ENCODE measurements around the gene CCT8L2.
"Not testable (repeated sequence)": the region's sequence is repeated elsewhere in the genome, so short reads cannot be mapped to it uniquely, and the experiment has no call there.

Gene CCT8L2

DNA sequence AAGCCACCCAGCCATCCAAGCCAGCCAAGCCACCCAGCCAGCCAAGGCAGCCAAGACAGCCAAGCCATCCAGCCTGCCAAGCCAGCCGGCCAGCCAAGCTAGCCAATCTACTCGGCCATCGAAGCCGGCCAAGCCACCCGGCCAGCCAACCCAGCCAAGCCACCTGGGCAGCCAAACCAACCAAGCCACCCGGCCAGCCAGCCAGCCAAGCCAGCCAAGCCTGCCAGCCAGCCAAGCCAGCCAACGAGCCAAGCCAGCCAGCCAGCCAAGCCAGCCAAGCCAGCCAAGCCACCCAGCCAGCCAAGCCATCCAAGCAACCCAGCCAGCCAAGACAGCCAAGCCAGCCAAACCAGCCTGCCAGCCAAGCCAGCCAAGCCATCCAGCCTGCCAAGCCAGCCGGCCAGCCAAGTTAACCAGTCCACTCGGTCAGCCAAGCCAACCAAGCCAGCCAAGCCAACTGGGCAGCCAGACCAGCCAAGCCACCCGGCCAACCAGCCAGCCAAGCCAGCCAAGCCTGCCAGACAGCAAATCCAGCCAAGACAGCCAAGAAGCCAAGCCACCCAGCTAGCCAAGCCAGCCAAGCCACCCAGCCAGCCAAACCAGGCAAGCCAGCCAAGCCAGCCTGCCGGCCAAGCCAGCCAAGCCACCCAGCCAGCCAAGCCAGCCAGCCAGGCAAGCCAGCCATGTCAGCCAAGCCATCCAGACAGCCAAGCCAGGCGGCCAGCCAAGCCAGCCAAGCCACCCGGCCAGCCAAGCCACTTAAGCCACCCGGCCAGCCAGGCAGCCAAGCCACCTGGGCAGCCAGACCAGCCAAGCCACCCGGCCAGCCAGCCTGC is 26.8 kb downstream of the CCT8L2 start:
- H3K9me3 ChIP-seq (ENCODE audit: insufficient read depth, low read length, severe bottlenecking); DNase-seq: not testable (repeated sequence)

DNA sequence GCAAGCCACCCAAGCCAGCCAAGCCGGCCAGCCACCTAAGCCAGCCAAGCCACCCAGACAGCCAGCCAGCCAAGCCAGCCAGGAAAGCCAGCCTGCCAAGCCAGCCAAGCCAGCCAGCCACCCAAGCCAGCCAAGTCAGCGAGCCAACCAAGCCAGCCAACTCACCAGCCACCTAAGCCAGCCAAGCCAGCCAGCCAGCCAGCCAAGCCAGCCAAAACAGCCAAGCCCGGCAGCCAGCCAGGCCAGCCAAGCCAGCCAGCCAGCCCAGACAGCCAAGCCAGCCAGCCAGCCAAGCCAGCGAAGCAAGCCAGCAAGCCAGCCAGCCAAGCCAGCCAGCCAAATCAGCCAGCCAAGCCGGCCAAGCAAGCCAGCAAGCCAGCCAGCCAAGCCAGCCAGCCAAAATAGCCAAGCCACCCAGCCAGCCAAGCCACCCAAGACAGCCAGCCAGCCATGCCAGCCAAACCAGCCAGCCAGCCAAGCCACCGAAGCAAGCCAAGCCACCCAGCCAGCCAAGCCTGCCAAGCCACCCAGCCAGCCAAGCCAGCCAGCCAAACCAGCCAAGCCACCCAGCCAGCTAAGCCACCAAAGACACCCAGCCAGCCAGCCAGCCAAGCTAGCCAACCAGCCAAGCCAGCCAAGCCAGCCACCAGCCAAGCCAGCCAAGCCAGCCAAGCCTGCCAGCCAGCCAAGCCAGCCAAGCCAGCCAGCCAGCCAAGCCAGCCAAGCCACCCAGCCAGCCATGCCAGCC is 27.6 kb downstream of the CCT8L2 start:
- not testable (repeated sequence) for H3K27me3 ChIP-seq (ENCODE audit: insufficient read depth, low read length, poor library complexity); H3K36me3 ChIP-seq (ENCODE audit: insufficient read depth, low read length); H3K9ac ChIP-seq (ENCODE audit: low read depth, low read length); H3K27ac ChIP-seq (ENCODE audit: low read length); H3K4me3 ChIP-seq (ENCODE audit: low read depth in 1 of 2, low read length in 2 of 2); H4K20me1 ChIP-seq (ENCODE audit: insufficient read depth, low read length); H3K9me3 ChIP-seq (ENCODE audit: insufficient read depth, low read length, severe bottlenecking); H3K79me2 ChIP-seq (ENCODE audit: insufficient read depth, low read length); H2AFZ ChIP-seq (ENCODE audit: low read depth, low read length); H3K4me2 ChIP-seq (ENCODE audit: insufficient read depth, low read length); ATAC-seq (ENCODE audit: insufficient read depth, low read depth); DNase-seq; H3K4me1 ChIP-seq (ENCODE audit: insufficient read depth, low read length)

More for the DNA sequence above, 26.8 kb downstream of the CCT8L2 start:
- not testable (repeated sequence) for H3K27me3 ChIP-seq (ENCODE audit: insufficient read depth, low read length, poor library complexity); H2AFZ ChIP-seq (ENCODE audit: low read depth, low read length); H3K9ac ChIP-seq (ENCODE audit: low read depth, low read length); H3K79me2 ChIP-seq (ENCODE audit: insufficient read depth, low read length); H3K4me2 ChIP-seq (ENCODE audit: insufficient read depth, low read length); H3K27ac ChIP-seq (ENCODE audit: low read length); H4K20me1 ChIP-seq (ENCODE audit: insufficient read depth, low read length); ATAC-seq (ENCODE audit: insufficient read depth, low read depth); H3K4me3 ChIP-seq (ENCODE audit: low read depth in 1 of 2, low read length in 2 of 2); H3K36me3 ChIP-seq (ENCODE audit: insufficient read depth, low read length); H3K4me1 ChIP-seq (ENCODE audit: insufficient read depth, low read length)

- no peak overlapping the region for H3K27ac ChIP-seq (ENCODE audit: low read length)
- no peaks in the 10 kb centered on the region for H3K27me3 ChIP-seq (ENCODE audit: insufficient read depth, low read length, poor library complexity)
- ATAC-seq (ENCODE audit: insufficient read depth, low read depth) (no peak), DNase-seq (no peak)
- no peaks in the 10 kb centered on the region for H4K20me1 ChIP-seq (ENCODE audit: insufficient read depth, low read length)
- no peaks in the 10 kb centered on the region for H3K36me3 ChIP-seq (ENCODE audit: insufficient read depth, low read length)
- no peak overlapping the region for H3K4me3 ChIP-seq (ENCODE audit: low read depth in 1 of 2, low read length in 2 of 2)
- H3K4me2 ChIP-seq (ENCODE audit: insufficient read depth, low read length) = no peak overlapping the region
- H3K9ac ChIP-seq (ENCODE audit: low read depth, low read length) = no peak overlapping the region
- H3K79me2 ChIP-seq (ENCODE audit: insufficient read depth, low read length) = no peaks in the 10 kb centered on the region
- no peaks in the 10 kb centered on the region for H3K4me1 ChIP-seq (ENCODE audit: insufficient read depth, low read length)
- H2AFZ ChIP-seq (ENCODE audit: low read depth, low read length) = no peak overlapping the region
- peaks cover 3% of the 10 kb centered on the region for H3K9me3 ChIP-seq (ENCODE audit: insufficient read depth, low read length, severe bottlenecking)
- TF ChIP-seq EZH2 (IDR thresholded peaks at IDR 0.05; ENCODE audit: borderline replicate concordance, low read depth, low read length, severe bottlenecking) (no peak), CTCF (IDR thresholded peaks at IDR 0.05; ENCODE audit: borderline replicate concordance, extremely low read depth, low read length, poor library complexity, severe bottlenecking) (no peak)
These were observed 28.8 kb downstream of the CCT8L2 start for GRCh38 chr22:16563555-16564520.

GRCh38 chr22:16562711-16563554 is 29.7 kb downstream of the CCT8L2 start:
- TF ChIP-seq CTCF (IDR thresholded peaks at IDR 0.05; ENCODE audit: borderline replicate concordance, extremely low read depth, low read length, poor library complexity, severe bottlenecking) (no peak), EZH2 (IDR thresholded peaks at IDR 0.05; ENCODE audit: borderline replicate concordance, low read depth, low read length, severe bottlenecking) (no peak)
- Histone ChIP-seq H3K79me2 (ENCODE audit: insufficient read depth, low read length) (no peaks in the 10 kb centered on the region), H3K4me2 (ENCODE audit: insufficient read depth, low read length) (no peak overlapping the region), H3K4me1 (ENCODE audit: insufficient read depth, low read length) (no peaks in the 10 kb centered on the region), H4K20me1 (ENCODE audit: insufficient read depth, low read length) (no peaks in the 10 kb centered on the region), H2AFZ (ENCODE audit: low read depth, low read length) (no peak overlapping the region), H3K27me3 (ENCODE audit: insufficient read depth, low read length, poor library complexity) (no peaks in the 10 kb centered on the region), H3K4me3 (ENCODE audit: low read depth in 1 of 2, low read length in 2 of 2) (no peak overlapping the region), H3K9ac (ENCODE audit: low read depth, low read length) (no peak overlapping the region), H3K27ac (ENCODE audit: low read length) (no peak overlapping the region), H3K9me3 (ENCODE audit: insufficient read depth, low read length, severe bottlenecking) (peaks cover 3% of the 10 kb centered on the region), H3K36me3 (ENCODE audit: insufficient read depth, low read length) (no peaks in the 10 kb centered on the region)
- no peak for ATAC-seq (ENCODE audit: insufficient read depth, low read depth)
- no peak for DNase-seq

GRCh38 chr22:16561093-16561658 is 31.4 kb downstream of the CCT8L2 start:
- not testable (repeated sequence) for H3K27me3 ChIP-seq (ENCODE audit: insufficient read depth, low read length, poor library complexity); ATAC-seq (ENCODE audit: insufficient read depth, low read depth); H3K4me3 ChIP-seq (ENCODE audit: low read depth in 1 of 2, low read length in 2 of 2); H3K4me2 ChIP-seq (ENCODE audit: insufficient read depth, low read length); H2AFZ ChIP-seq (ENCODE audit: low read depth, low read length); H3K27ac ChIP-seq (ENCODE audit: low read length); H3K9ac ChIP-seq (ENCODE audit: low read depth, low read length); H3K9me3 ChIP-seq (ENCODE audit: insufficient read depth, low read length, severe bottlenecking); H3K79me2 ChIP-seq (ENCODE audit: insufficient read depth, low read length); H4K20me1 ChIP-seq (ENCODE audit: insufficient read depth, low read length); DNase-seq; H3K4me1 ChIP-seq (ENCODE audit: insufficient read depth, low read length); H3K36me3 ChIP-seq (ENCODE audit: insufficient read depth, low read length)

Measured in DND-41 (cell line).